ENCODE measurements around the gene XPO6. TPM values are rescaled to one million over a fixed set of nuclear protein-coding genes. Genes with fewer than 3 reads are reported as not detected.

Gene XPO6
- polyA plus RNA-seq, 1 donor (not counting 4 experiments of a cell fraction or from before 2014, with no cell fraction given) = 127 TPM

DNA sequence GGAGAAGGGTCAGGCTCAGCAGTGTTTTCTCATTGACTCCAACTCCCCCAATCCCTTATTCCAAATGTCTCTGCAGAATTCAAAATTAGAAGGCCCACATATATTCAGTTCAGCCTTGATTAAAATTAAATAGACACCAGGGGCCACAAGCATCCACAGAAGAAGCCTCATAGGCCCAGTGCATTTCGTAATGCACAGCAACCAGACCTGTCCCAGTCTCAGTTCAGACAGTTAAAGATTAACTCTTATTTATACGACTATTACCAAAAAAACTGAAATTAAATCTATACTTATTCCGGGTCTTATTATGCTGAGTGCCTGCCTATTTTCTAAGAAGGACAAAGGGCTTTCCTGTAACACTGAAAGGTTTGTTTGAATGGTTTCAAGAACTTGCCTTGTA, 106.5 kb downstream of the XPO6 start:
- dilution Hi-C loops (cut with MboI; ENCODE audit: extremely low pct_ligation_motif_present, low sequenced_read_pairs) = no loop called here
- FAIRE-seq = no peak

DNA sequence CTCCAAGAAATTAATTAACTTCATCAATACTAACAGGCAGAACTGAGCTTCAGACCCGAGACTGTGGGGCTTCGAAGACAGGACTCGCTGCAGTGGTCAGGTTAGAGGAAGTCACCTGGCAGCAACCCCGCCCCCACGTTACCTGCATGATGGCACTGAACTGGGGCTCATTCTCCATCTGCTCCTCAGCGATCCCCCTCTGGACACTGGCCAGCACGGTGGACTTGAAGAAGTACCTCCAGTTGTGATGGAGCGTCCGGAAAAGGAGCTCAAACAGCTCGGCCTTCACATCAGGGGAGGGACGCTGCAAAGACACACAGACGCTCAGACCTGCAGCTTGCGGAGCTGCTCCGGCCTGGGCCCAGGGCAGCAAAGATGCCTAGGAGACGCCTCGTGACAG, 107.4 kb downstream of the XPO6 start:
- Histone ChIP-seq H3K4me3 (ENCODE audit: control insufficient read depth in 2 of 3, extremely low read depth in 1 of 3, insufficient read depth in 2 of 3, low read depth in 1 of 3, low read length in 3 of 3) (no peak overlapping the region), H4K20me1 (ENCODE audit: control insufficient read depth, extremely low read depth, insufficient read depth, low read length) (peaks cover 8% of the 10 kb centered on the region), H3K4me2 (ENCODE audit: control insufficient read depth, extremely low read depth, insufficient read depth, low read depth, low read length) (no peak overlapping the region), H3K4me1 (ENCODE audit: control insufficient read depth, extremely low read depth, insufficient read depth, low read length) (peaks cover 11% of the 10 kb centered on the region), H3K79me2 (ENCODE audit: control insufficient read depth, insufficient read depth, low read length) (peaks cover 2% of the 10 kb centered on the region), H3K9me3 (ENCODE audit: control insufficient read depth, low read depth, low read length) (no peaks in the 10 kb centered on the region), H3K27ac (ENCODE audit: control insufficient read depth, insufficient read depth, low read length) (no peak overlapping the region), H3K9me1 (ENCODE audit: control insufficient read depth, extremely low read depth, insufficient read depth, low read length) (peaks cover 2% of the 10 kb centered on the region), H2AFZ (ENCODE audit: control insufficient read depth, low read length) (no peak overlapping the region), H3K27me3 (ENCODE audit: control insufficient read depth, extremely low read depth, insufficient read depth, low read length) (no peaks in the 10 kb centered on the region), H3K9ac (ENCODE audit: control insufficient read depth, extremely low read depth, insufficient read depth, low read length) (no peak overlapping the region), H3K36me3 (ENCODE audit: control insufficient read depth in 2 of 2, extremely low read depth in 1 of 2, insufficient read depth in 2 of 2, low read length in 2 of 2) (peaks cover 55 to 73% of the 10 kb centered on the region in 2 experiments)
- TF ChIP-seq EZH2 (IDR thresholded peaks at IDR 0.05; ENCODE audit: low read length) = no peak
- TF ChIP-seq, protein P1, sequence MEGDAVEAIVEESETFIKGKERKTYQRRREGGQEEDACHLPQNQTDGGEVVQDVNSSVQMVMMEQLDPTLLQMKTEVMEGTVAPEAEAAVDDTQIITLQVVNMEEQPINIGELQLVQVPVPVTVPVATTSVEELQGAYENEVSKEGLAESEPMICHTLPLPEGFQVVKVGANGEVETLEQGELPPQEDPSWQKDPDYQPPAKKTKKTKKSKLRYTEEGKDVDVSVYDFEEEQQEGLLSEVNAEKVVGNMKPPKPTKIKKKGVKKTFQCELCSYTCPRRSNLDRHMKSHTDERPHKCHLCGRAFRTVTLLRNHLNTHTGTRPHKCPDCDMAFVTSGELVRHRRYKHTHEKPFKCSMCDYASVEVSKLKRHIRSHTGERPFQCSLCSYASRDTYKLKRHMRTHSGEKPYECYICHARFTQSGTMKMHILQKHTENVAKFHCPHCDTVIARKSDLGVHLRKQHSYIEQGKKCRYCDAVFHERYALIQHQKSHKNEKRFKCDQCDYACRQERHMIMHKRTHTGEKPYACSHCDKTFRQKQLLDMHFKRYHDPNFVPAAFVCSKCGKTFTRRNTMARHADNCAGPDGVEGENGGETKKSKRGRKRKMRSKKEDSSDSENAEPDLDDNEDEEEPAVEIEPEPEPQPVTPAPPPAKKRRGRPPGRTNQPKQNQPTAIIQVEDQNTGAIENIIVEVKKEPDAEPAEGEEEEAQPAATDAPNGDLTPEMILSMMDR (optimal IDR thresholded peaks at IDR 0.05 in 1 of 3, IDR thresholded peaks at IDR 0.05 in 1 of 3, conservative IDR thresholded peaks at IDR 0.05 in 1 of 3; ENCODE audit: extremely low read depth in 1 of 3, insufficient read depth in 2 of 3, low read length in 3 of 3) = no peak
- FAIRE-seq = no peak
- dilution Hi-C loops (cut with MboI; ENCODE audit: extremely low pct_ligation_motif_present, low sequenced_read_pairs) = no loop called here
- no peak for DNase-seq (ENCODE audit: low read depth, low spot score)

More for the DNA sequence above, 106.5 kb downstream of the XPO6 start:
- H3K9me1 ChIP-seq (ENCODE audit: control insufficient read depth, extremely low read depth, insufficient read depth, low read length) = peaks cover 4% of the 10 kb centered on the region
- TF ChIP-seq EZH2 (IDR thresholded peaks at IDR 0.05; ENCODE audit: low read length) = no peak
- TF ChIP-seq, protein P1 (optimal IDR thresholded peaks at IDR 0.05 in 1 of 3, IDR thresholded peaks at IDR 0.05 in 1 of 3, conservative IDR thresholded peaks at IDR 0.05 in 1 of 3; ENCODE audit: extremely low read depth in 1 of 3, insufficient read depth in 2 of 3, low read length in 3 of 3) = no peak
- no peaks in the 10 kb centered on the region for H3K27me3 ChIP-seq (ENCODE audit: control insufficient read depth, extremely low read depth, insufficient read depth, low read length)
- H3K4me1 ChIP-seq (ENCODE audit: control insufficient read depth, extremely low read depth, insufficient read depth, low read length) = peaks cover 11% of the 10 kb centered on the region
- no peak overlapping the region for H3K27ac ChIP-seq (ENCODE audit: control insufficient read depth, insufficient read depth, low read length)
- H4K20me1 ChIP-seq (ENCODE audit: control insufficient read depth, extremely low read depth, insufficient read depth, low read length) = peaks cover 10% of the 10 kb centered on the region
- peaks cover 55 to 77% of the 10 kb centered on the region in 2 experiments for H3K36me3 ChIP-seq (ENCODE audit: control insufficient read depth in 2 of 2, extremely low read depth in 1 of 2, insufficient read depth in 2 of 2, low read length in 2 of 2)
- H3K9me3 ChIP-seq (ENCODE audit: control insufficient read depth, low read depth, low read length) = no peaks in the 10 kb centered on the region
- no peak for DNase-seq (ENCODE audit: low read depth, low spot score)
- peaks cover 7% of the 10 kb centered on the region for H3K79me2 ChIP-seq (ENCODE audit: control insufficient read depth, insufficient read depth, low read length)
- no peak overlapping the region for H3K9ac ChIP-seq (ENCODE audit: control insufficient read depth, extremely low read depth, insufficient read depth, low read length)
- H3K4me3 ChIP-seq (ENCODE audit: control insufficient read depth in 2 of 3, extremely low read depth in 1 of 3, insufficient read depth in 2 of 3, low read depth in 1 of 3, low read length in 3 of 3) = no peak overlapping the region
- no peak overlapping the region for H2AFZ ChIP-seq (ENCODE audit: control insufficient read depth, low read length)
- no peak overlapping the region for H3K4me2 ChIP-seq (ENCODE audit: control insufficient read depth, extremely low read depth, insufficient read depth, low read depth, low read length)
